NCI-H146 (cell line): ENCODE data around the gene SASS6.
A peak's percentile ranks its signal among the peaks of the same experiment; 100 is the strongest.
"Not testable (repeated sequence)": the region's sequence is repeated elsewhere in the genome, so short reads cannot be mapped to it uniquely, and the experiment has no call there.

Source experiments
- DNase-seq: peaks from one replicate; lab custom pipeline; 2025; lab: John Stamatoyannopoulos, UW

Gene SASS6

GRCh38 chr1:100047235-100047708 is 85.5 kb downstream of the SASS6 start:
- DNase-seq: not testable (repeated sequence)

- no peak for DNase-seq
Observed at GRCh38 chr1:100045206-100045605, 87.5 kb downstream of the SASS6 start.

GRCh38 chr1:100039591-100039990 is 93.1 kb downstream of the SASS6 start:
- DNase-seq: no peak

GRCh38 chr1:100038660-100039287 is 94.0 kb downstream of the SASS6 start:
- peak; percentile 76 for DNase-seq

- DNase-seq: peak; percentile 85
Observed at GRCh38 chr1:100037927-100038659, 94.6 kb downstream of the SASS6 start.

- no peak for DNase-seq
Observed at GRCh38 chr1:100037656-100037926, 95.1 kb downstream of the SASS6 start.

GRCh38 chr1:100036718-100037655 is 95.7 kb downstream of the SASS6 start:
- peak; percentile 10 for DNase-seq

GRCh38 chr1:100035214-100035613 is 97.5 kb downstream of the SASS6 start:
- DNase-seq: no peak

- peak; percentile 40 for DNase-seq
Observed at GRCh38 chr1:100034470-100034869, 98.3 kb downstream of the SASS6 start.
